GM21723 (cell line): Measurements from ENCODE around the gene CCDC39.
"Not testable (repeated sequence)": the region's sequence is repeated elsewhere in the genome, so short reads cannot be mapped to it uniquely, and the experiment has no call there.

Experiments
- ATAC-seq: cut with Tn5 transposase; IDR thresholded peaks from one replicate; pipeline ENCODE4 v1.9.1; 2021; ENCODE audit warnings: mild to moderate bottlenecking, moderate library complexity; ENCODE audit not compliant: unreplicated experiment

Gene CCDC39

GRCh38 chr3:180626844-180627243 is 52.4 kb downstream of the CCDC39 start:
- peak; percentile 94 for ATAC-seq

- ATAC-seq: peak; percentile 60
Observed at GRCh38 chr3:180624714-180625113, 54.6 kb downstream of the CCDC39 start.

GRCh38 chr3:180619723-180620122 is 59.6 kb downstream of the CCDC39 start:
- ATAC-seq: no peak

GRCh38 chr3:180618563-180618962 is 60.7 kb downstream of the CCDC39 start:
- not testable (repeated sequence) for ATAC-seq

- ATAC-seq: no peak
Observed at GRCh38 chr3:180617049-180617448, 62.2 kb downstream of the CCDC39 start.

GRCh38 chr3:180615954-180616353 is 63.3 kb downstream of the CCDC39 start:
- no peak for ATAC-seq

- ATAC-seq: no peak
Observed at GRCh38 chr3:180612364-180612763, 66.9 kb downstream of the CCDC39 start.

- no peak for ATAC-seq
Observed at GRCh38 chr3:180611006-180611405, 68.3 kb downstream of the CCDC39 start.

- peak; percentile 98 for ATAC-seq
Observed at GRCh38 chr3:180601688-180602666, 77.3 kb downstream of the CCDC39 start, which contains the start of gene TTC14. Gene TTC14 (plus strand): TSS chr3:180602163. CDS start chr3:180602262, 99 bp downstream.

GRCh38 chr3:180600473-180600872 is 78.8 kb downstream of the CCDC39 start:
- ATAC-seq: no peak

- no peak for ATAC-seq
Observed at GRCh38 chr3:180595559-180595935, 83.7 kb downstream of the CCDC39 start.

- peak; percentile 71 for ATAC-seq
Observed at GRCh38 chr3:180594631-180595558, 84.4 kb downstream of the CCDC39 start.

- not testable (repeated sequence) for ATAC-seq
Observed at GRCh38 chr3:180593631-180594030, 85.7 kb downstream of the CCDC39 start.

GRCh38 chr3:180590396-180590795 is 88.9 kb downstream of the CCDC39 start:
- no peak for ATAC-seq

GRCh38 chr3:180580934-180581333 is 98.4 kb downstream of the CCDC39 start:
- ATAC-seq: no peak

- ATAC-seq: no peak
Observed at GRCh38 chr3:180575571-180575970, 103.7 kb downstream of the CCDC39 start.

GRCh38 chr3:180571831-180572598 is 107.3 kb downstream of the CCDC39 start:
- ATAC-seq: peak; percentile 90

- ATAC-seq: no peak
Observed at GRCh38 chr3:180570238-180570637, 109.1 kb downstream of the CCDC39 start.

- ATAC-seq: no peak
Observed at GRCh38 chr3:180564676-180565075, 114.6 kb downstream of the CCDC39 start.
